GM12891 (cell line): ENCODE data around the gene KCNG2.

Source experiments
- POLR2A ChIP-seq: IDR thresholded peaks from 2 replicates; pipeline ENCODE4 v1.6.1; 2011; ENCODE audit warnings: low read depth, low read length, control low read depth
- POLR2AphosphoS5 ChIP-seq: IDR thresholded peaks from 2 replicates; pipeline ENCODE4 v1.6.1; 2011; ENCODE audit warnings: low read depth, low read length, control low read depth
- POU2F2 ChIP-seq: IDR thresholded peaks from 2 replicates; pipeline ENCODE4 v1.6.1; 2011; ENCODE audit warnings: low read depth, mild to moderate bottlenecking, control low read depth, low read length, moderate library complexity
- SPI1 ChIP-seq: IDR thresholded peaks from 2 replicates; pipeline ENCODE4 v1.6.1; 2011; ENCODE audit warnings: low read depth, low read length, control low read depth
- TAF1 ChIP-seq: IDR thresholded peaks from 2 replicates; pipeline ENCODE4 v1.6.1; 2011; ENCODE audit warnings: low read depth, low read length, control low read depth

GRCh38 chr18:79834834-79835233 lies 37.1 kb downstream of the KCNG2 start:
- TF ChIP-seq POLR2A (no peak), TAF1 (no peak), POLR2AphosphoS5 (no peak), SPI1 (no peak), POU2F2 (no peak)
